Breast epithelium (tissue), 3 donors: ENCODE data around the gene SPTA1.

Experiments used
- CTCF ChIP-seq, 3 donors: fragments of 450-650 bp; IDR thresholded peaks; one replicate each; pipeline ENCODE4 v1.5.1; 2016 to 2017; ENCODE audit warnings: antibody characterized with exemption in 3 of 3, mild to moderate bottlenecking in 3 of 3, moderate library complexity in 3 of 3
- POLR2A ChIP-seq: fragments of 450-650 bp; IDR thresholded peaks from one replicate; pipeline ENCODE4 v1.6.1; 2016; ENCODE audit warnings: antibody characterized with exemption, mild to moderate bottlenecking, moderate library complexity
- POLR2AphosphoS5 ChIP-seq, 3 donors: sonication (generic); formaldehyde crosslinking; IDR thresholded peaks; one replicate each; pipeline ENCODE4 v1.6.1; 2017; ENCODE audit warnings: antibody characterized with exemption in 3 of 3

- TF ChIP-seq CTCF (IDR thresholded peaks at IDR 0.05) (no peak), POLR2A (no peak), POLR2AphosphoS5 (IDR thresholded peaks at IDR 0.05) (no peak)
Observed at GRCh38 chr1:158679289-158679688, 7.2 kb downstream of the SPTA1 start.
